Stimulated activated CD8-positive, alpha-beta memory T cell treated with anti-CD3 and anti-CD28 coated beads, Interleukin-4, amount 100 ng/mL, for 4 hours (primary cell): ENCODE measurements around the gene SEL1L3.

Experiments
- DNase-seq, 2 donors: peaks; one replicate each; pipeline ENCODE4 v3.0.0-alpha.2; 2020; ENCODE audit warnings: low read depth in 2 of 2, low spot score in 1 of 2

The SEL1L3 gene

GRCh38 chr4:25795566-25796454 lies 67.0 kb downstream of the SEL1L3 start:
- no peak for DNase-seq

DNA sequence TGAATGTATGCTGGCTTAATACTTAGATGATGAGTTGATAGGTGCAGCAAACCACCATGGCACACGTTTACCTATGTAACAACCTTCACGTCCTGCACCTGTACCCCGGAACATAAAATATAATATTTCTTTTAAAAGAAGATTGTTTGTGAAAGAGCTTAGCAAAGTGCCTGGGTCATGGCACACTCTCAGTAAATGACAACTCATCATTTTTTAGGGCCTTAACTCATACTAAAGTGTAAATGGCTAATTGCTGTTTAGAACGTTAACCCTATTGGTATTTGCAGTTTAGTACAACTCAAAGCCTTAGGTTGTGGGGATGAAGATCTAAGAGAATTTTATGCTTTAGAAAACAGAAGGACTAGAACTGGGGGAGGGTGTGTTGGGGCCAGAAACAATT lies 67.7 kb downstream of the SEL1L3 start:
- no peak for DNase-seq

DNA sequence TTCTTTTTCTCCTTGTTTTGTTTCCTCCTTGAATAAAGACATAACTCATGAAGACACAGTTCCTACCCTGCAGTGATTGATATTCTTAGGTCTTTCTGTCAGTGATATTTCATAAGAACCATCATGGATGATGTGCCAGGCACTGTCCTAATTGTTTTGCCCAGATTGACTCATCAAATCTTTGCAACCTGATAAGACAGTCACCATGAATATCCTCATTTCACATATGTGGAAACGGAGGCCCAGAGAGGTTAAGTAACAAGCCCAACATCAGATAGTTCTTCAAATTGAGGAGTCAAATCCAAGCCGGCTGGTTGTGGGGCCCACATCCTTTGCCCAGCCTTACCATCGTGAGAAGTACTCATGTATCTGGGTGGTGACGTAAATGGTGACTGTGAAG lies 69.9 kb downstream of the SEL1L3 start:
- no peak for DNase-seq

- DNase-seq: no peak
Observed at GRCh38 chr4:25792200-25792791, 70.5 kb downstream of the SEL1L3 start.

DNA sequence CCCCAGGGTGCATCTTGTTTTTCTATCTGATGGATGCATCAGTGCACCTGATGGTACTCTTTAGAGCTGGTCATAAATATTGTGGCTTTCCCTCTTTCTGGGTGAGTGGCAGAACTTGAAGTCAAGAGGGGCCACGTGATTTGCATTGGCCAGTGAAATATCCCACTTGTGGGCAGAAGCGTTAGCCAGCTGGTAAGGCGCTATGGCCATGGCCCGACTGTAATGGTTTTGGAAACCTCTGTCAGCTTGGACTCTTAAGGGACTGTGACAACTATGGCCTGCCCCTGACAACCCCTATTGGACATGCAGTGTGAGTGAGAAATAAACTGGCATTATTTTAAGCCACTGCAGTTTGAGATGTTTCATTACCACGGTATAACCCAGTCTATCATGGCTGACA lies 72.8 kb downstream of the SEL1L3 start:
- DNase-seq: no peak

DNA sequence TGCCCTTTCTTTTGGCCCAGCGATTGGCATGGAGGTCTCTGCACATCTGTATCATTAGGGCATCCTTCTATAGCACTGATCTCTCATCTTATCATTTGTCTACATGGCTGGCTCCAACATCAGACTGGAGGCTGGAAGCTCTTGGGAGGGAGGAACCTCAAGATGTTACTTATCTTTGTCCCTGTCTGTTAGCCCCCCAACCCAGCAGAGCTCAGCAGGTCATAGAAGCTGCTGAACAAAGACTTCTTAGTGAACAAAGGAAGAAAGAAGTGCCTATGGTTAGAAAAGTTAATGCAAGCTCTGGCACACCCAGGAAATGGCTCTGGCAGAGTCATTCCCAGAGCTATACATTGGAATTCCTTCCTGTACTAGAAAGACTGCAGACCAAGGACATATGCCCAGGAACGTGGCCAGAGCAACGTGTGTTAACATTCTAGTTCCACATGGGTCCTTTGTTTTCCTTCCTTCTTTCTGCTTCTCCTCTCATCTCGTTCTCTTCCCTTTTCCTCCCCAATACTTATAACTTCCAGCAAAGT lies 74.0 kb downstream of the SEL1L3 start:
- DNase-seq: no peak

GRCh38 chr4:25786497-25787065 lies 76.2 kb downstream of the SEL1L3 start:
- DNase-seq: no peak

DNA sequence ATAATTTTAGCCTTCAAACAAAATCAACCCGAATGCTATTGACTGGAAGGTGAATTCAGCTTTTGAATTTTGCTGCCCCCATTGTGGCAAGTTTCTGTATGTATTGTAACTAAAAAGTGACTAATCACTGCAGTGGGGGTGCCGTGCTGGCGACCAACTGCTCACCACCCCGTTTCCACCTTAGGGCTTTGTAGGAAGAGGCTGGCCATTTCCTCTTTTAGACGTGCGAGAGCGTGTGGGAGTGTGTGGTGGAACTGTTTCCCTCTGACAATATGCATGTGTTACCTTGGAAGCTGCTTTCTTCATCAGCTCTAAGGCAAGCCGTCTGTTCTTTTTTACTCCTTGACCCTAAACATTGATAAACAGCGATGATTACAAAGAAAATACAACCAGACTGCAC lies 78.8 kb downstream of the SEL1L3 start:
- DNase-seq: no peak

DNA sequence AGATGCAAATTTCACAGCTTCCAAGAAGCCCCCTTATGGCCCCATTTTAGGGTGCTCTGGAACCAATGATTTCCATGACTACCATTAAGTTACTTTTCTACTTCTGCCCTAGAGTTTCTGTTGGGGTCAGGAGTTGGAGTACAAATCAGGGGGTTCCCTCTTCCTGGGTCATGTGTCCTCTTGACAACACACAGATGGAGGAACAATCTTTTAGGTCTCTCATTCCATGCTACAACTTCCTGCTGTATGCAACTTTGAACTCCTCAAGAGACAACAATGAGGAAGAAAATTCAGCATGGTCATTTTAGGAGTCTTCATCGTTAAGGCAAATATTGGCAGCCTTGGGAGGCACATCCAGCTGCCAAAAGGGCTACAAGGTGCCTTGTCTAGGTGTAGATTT lies 79.7 kb downstream of the SEL1L3 start:
- no peak for DNase-seq

GRCh38 chr4:25782482-25782881 lies 80.3 kb downstream of the SEL1L3 start:
- no peak for DNase-seq

GRCh38 chr4:25779021-25779420 lies 83.8 kb downstream of the SEL1L3 start:
- DNase-seq: no peak

- no peak for DNase-seq
Observed at GRCh38 chr4:25776795-25777194, 86.0 kb downstream of the SEL1L3 start.

- no peak for DNase-seq
Observed at GRCh38 chr4:25775166-25775565, 87.6 kb downstream of the SEL1L3 start.

GRCh38 chr4:25773358-25773757 lies 89.4 kb downstream of the SEL1L3 start:
- DNase-seq: no peak

DNA sequence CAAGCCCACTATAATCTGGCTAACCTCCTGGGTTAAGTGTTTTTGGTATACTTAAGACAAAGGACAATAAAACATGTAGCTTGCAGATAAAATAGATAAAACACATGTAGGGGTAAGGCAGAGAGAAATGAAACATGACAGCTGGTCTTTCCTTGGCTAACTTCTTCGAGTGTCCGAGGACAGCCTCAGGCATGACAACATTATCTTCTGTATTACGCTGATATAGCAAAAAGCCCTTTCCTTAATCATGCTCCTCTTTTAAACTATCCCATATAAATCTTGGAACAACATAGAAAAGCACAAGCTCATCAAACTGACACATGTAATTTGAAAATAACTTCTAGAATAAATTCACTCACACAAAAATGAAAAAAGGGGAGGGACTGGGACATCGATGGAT lies 91.1 kb downstream of the SEL1L3 start:
- DNase-seq: no peak

GRCh38 chr4:25770847-25771246 lies 91.9 kb downstream of the SEL1L3 start:
- DNase-seq: no peak

- DNase-seq: no peak
Observed at GRCh38 chr4:25769251-25769650, 93.5 kb downstream of the SEL1L3 start.

GRCh38 chr4:25767877-25768725 lies 94.7 kb downstream of the SEL1L3 start:
- DNase-seq: no peak

DNA sequence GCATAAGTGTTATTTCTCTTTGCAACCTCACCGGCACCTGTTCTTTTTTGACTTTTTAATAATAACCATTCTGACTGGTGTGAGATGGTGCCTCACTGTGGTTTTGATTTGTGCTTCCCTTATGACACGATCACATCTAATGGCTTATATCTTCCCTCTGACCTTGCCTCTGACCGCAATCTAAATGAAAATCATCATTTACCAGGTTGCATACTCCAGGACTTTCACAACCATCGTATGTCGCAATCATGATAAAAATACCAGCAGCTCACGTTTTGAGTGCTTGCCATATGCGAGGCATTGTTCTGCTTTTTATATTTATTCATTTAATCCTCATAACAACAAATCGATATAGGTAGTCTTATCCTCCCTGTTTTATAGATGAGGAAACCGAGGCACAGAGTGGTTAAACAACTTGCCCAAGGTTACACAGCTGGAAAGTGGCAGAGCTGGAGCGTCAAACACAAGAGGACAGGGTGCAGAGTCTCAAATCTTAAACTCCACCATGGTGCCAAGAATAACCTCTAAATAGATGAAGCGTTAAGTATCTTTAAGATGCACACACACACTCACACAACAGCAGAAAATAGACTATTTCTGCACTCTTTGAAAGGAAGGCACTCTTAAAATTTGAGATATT lies 102.2 kb downstream of the SEL1L3 start:
- no peak for DNase-seq

DNA sequence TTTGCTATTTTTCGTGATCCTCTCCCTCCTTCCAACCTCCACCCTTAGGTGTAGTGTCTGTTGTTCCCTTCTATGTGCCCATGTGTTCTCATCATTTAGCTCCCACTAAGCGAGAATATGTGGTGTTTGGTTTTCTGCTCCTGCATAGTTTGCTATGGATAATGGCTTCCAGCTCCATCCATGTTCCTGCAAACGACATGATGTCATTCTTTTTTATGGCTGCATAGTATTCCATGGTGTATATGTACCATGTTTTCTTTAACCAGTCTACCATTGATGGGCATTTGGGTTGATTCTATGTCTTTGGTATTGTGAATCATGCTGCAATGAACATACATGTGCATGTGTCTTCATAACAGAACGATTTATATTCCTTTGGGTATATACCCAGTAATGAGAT lies 102.7 kb downstream of the SEL1L3 start:
- DNase-seq: no peak

DNA sequence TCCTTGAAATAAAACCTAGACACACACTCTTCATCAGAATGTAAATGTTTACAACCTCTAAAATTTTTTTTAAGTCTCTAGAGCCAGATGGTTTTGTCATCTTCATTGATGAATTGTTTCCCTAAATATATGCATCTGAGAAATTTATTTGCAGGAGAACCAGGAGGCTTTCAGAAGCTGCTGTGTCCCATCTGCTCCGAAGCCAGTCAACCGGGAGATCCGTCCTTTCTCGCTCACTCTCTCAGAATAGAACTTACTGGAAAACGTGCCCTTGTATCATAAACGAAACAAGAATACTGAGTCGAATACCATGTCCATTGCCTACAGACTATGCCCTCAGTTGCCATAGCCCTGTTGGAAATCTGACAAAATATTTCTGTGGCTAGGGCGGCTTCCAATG lies 103.7 kb downstream of the SEL1L3 start:
- no peak for DNase-seq
